Lower lobe of right lung (tissue), 2 donors: ENCODE data around the gene WDFY3. TPM values are rescaled to one million over a fixed set of nuclear protein-coding genes. Genes with fewer than 3 reads are reported as not detected.
"Not testable (repeated sequence)": the region's sequence is repeated elsewhere in the genome, so short reads cannot be mapped to it uniquely, and the experiment has no call there.

Experiments used
- ATAC-seq, 2 donors: fragments of 200-7000 bp; cut with Tn5 transposase; one replicate each; pipeline ENCODE4 v1.9.1; 2020 to 2022; ENCODE audit warnings: mild to moderate bottlenecking in 2 of 2, moderate library complexity in 2 of 2
- DNase-seq: peaks from one replicate; pipeline ENCODE4 v3.0.0-alpha.2; 2020
- H3K27ac ChIP-seq: fragments of 200-600 bp; one replicate; pipeline ENCODE4 v1.8.0; 2022
- H3K27me3 ChIP-seq: fragments of 200-600 bp; one replicate; pipeline ENCODE4 v1.8.0; 2022; ENCODE audit warnings: low read depth
- H3K36me3 ChIP-seq: fragments of 200-600 bp; one replicate; pipeline ENCODE4 v1.8.0; 2022; ENCODE audit warnings: mild to moderate bottlenecking
- H3K4me1 ChIP-seq: fragments of 200-600 bp; one replicate; pipeline ENCODE4 v1.8.0; 2022
- H3K4me3 ChIP-seq: fragments of 200-600 bp; one replicate; pipeline ENCODE4 v1.8.0; 2022; ENCODE audit warnings: mild to moderate bottlenecking
- H3K9me3 ChIP-seq: fragments of 200-600 bp; one replicate; pipeline ENCODE4 v1.8.0; 2022
- intact Hi-C: fragments of 100-400 bp; cut with DNase I; formaldehyde crosslinking; loops from one replicate; pipeline ENCODE4 v1.11.0; 2022
- total RNA-seq: library from RNA; stranded (reverse); fragmentation: NEBNext Ultra II Directional; extraction: Animal tissue kit (Norgen Biotek cat#: 25700); gene quantifications from one replicate; pipeline ENCODE4 v1.2.1, GENCODE V29; 2021
- TF ChIP-seq, protein P1 (sequence below): fragments of 200-600 bp; IDR thresholded peaks from one replicate; pipeline ENCODE4 v1.8.0; 2022; ENCODE audit warnings: antibody characterized with exemption, mild to moderate bottlenecking
- donor health status: DM: no; HTN: yes; CAD: no; lungs with severe emphysema.

WDFY3 gene
- total RNA-seq, 1 donor from 2014 or later = 125 TPM

DNA sequence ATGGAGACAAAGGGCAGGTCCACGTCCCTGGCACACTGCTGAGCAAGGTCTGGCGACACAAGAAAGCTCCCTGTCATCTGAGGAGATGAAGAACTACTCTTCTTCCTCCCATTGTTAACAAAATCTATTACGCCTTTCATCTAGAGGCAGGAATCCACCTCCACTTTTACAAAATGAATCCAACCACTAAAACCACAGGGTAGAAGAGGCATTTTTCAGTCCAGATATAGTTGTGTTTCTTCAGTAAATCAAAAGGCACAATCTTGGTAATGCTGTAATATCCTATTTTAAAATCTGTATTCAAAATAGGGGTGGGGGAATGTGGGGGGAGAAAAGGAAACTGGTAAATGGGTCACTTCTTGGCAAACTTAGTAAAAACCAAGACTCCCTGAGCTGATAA lies 282.1 kb downstream of the WDFY3 start:
- H3K36me3 ChIP-seq = peaks cover 85% of the 10 kb centered on the region
- ATAC-seq (no peak), DNase-seq (no peak)
- no peak overlapping the region for H3K27ac ChIP-seq
- peaks cover 27% of the 10 kb centered on the region for H3K4me1 ChIP-seq
- no peaks in the 10 kb centered on the region for H3K9me3 ChIP-seq
- H3K4me3 ChIP-seq = no peak overlapping the region
- TF ChIP-seq, protein P1, sequence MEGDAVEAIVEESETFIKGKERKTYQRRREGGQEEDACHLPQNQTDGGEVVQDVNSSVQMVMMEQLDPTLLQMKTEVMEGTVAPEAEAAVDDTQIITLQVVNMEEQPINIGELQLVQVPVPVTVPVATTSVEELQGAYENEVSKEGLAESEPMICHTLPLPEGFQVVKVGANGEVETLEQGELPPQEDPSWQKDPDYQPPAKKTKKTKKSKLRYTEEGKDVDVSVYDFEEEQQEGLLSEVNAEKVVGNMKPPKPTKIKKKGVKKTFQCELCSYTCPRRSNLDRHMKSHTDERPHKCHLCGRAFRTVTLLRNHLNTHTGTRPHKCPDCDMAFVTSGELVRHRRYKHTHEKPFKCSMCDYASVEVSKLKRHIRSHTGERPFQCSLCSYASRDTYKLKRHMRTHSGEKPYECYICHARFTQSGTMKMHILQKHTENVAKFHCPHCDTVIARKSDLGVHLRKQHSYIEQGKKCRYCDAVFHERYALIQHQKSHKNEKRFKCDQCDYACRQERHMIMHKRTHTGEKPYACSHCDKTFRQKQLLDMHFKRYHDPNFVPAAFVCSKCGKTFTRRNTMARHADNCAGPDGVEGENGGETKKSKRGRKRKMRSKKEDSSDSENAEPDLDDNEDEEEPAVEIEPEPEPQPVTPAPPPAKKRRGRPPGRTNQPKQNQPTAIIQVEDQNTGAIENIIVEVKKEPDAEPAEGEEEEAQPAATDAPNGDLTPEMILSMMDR = no peak
- intact Hi-C loops = no loop called here
- H3K27me3 ChIP-seq = no peaks in the 10 kb centered on the region

DNA sequence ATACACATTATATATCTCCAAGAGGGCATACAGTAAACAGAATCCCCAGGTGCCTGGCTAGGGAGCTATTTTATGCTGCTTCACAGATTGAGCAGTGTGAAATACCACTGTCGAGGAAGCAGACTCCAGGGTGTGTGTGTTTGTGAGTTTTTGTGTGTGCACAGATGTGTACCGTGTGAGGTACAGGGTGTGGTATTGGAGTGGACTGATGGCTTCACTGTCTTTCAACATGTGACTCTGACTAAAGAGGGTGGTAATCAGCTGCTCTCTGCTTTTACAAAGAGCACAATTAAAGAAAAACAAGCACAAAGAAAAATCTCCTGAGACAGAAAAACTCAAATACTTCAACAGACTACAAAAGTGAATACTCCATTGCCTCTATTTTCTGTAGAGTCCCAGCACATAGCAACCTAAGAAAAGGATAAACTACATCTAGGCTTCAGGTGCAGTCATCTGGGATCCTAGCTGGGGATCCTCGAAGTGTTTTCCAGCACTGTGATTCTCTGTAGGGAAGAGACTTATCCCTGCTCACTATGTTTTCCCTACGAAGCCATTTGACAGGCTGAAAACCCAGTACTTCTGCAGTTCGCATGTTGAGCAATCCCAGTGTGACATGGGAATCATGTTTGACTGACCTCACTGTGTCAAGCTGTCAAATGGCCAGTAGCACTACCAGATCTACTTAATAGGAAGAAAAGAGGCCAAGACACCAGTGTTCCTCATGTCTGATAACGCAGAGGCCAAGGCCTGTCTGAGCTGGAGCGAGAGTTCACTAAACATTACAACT lies 283.2 kb downstream of the WDFY3 start:
- H3K36me3 ChIP-seq = peaks cover 85% of the 10 kb centered on the region
- H3K4me3 ChIP-seq = no peak overlapping the region
- DNase-seq (no peak), ATAC-seq (peak; percentile 47 to 53)
- TF ChIP-seq, protein P1 = no peak
- H3K27me3 ChIP-seq = no peaks in the 10 kb centered on the region
- H3K27ac ChIP-seq = peak overlapping the region; percentile 53
- H3K9me3 ChIP-seq = no peaks in the 10 kb centered on the region
- peaks cover 27% of the 10 kb centered on the region for H3K4me1 ChIP-seq
- intact Hi-C loops = no loop called here

DNA sequence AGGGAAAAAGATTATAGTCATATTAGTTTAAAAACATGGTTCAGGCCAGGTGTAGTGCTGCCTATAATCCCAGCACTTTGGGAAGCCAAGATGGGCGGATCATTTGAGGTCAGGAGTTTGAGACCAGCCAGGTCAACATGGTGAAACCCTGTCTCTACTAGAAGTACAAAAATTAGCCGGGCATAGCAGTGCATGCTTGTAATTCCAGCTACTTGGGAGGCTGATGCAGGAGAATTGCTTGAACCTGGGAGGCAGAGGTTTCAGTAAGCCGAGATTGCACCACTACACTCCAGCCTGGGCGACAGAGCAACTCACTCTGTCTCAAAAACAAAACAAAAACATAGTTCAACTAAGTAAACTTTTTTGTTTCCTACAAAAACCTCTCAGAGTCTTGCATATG lies 283.8 kb downstream of the WDFY3 start:
- H3K36me3 ChIP-seq = peaks cover 85% of the 10 kb centered on the region
- ATAC-seq, H3K27me3 ChIP-seq, H3K4me3 ChIP-seq, intact Hi-C loops, H3K9me3 ChIP-seq, DNase-seq: not testable (repeated sequence)
- peaks cover 27% of the 10 kb centered on the region for H3K4me1 ChIP-seq
- peak overlapping the region; percentile 53 for H3K27ac ChIP-seq

DNA sequence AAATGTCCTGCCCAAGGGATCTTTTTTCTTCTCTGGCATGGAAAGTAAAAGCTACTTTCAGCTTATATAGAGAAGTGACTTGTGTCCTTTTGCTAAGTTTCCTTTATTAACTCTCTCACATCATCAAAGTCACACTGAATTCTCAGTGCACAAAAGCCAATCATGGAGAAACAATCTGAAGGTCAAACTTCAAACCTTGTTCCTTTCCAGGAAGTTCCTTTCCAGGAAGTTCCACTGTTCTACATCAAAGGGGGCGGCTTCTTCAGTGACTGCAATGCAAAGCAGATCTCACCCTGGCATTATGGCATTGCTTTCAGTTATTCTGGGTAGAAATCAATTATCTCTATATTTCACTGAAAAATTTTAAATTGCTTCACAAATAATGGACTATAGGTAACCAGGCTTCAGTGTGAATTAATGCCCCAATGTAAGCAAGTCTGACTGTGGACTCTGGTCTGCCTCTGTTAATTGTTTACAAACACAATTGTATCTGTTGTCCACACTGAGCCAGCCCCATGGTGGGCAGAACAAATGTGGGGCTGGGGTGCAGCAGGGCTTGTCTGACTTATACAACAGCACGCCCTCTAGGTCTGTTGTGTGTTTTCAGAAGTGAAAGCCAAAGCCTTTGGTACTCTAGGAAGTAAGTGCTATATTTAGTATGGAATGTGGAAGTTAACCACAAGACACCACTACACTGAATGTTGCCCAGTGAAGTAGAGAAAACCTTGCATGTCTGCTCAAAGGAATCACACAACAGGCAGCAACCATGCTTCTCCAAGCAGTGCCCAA lies 284.8 kb downstream of the WDFY3 start:
- DNase-seq = no peak
- TF ChIP-seq, protein P1 = no peak
- ATAC-seq = peak; percentile 90
- Histone ChIP-seq H3K27me3 (no peaks in the 10 kb centered on the region), H3K4me3 (no peak overlapping the region), H3K4me1 (peaks cover 27% of the 10 kb centered on the region), H3K36me3 (peaks cover 86% of the 10 kb centered on the region), H3K9me3 (no peaks in the 10 kb centered on the region), H3K27ac (peak overlapping the region; percentile 53)
- intact Hi-C loops = no loop called here

DNA sequence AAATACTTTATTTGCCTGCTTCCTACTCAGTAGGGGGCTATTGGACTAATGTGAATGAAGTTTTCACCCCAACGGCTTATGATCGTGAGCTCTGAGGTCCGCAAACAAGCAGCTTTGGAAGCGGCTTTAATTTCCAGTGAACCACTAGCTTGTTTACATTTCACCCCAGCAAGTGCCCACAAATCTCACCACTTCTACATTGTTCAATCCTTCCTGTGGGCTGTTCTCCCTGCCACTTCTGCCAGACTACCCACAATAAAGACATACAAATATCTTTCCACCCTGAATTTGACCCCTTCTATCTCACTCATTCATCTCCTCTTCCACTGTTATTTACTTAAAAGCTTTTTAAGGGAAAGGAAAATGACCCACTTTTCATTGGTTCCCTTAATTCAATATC lies 285.5 kb downstream of the WDFY3 start:
- intact Hi-C loops = no loop called here
- H3K4me3 ChIP-seq = no peak overlapping the region
- no peak overlapping the region for H3K27ac ChIP-seq
- TF ChIP-seq, protein P1 = no peak
- peaks cover 27% of the 10 kb centered on the region for H3K4me1 ChIP-seq
- no peaks in the 10 kb centered on the region for H3K27me3 ChIP-seq
- DNase-seq = no peak
- H3K9me3 ChIP-seq = no peaks in the 10 kb centered on the region
- H3K36me3 ChIP-seq = peaks cover 86% of the 10 kb centered on the region
- ATAC-seq = no peak
